Parathyroid adenoma (tissue), 2 donors: ENCODE results near the gene SHE.
A peak's percentile ranks its signal among the peaks of the same experiment; 100 is the strongest.
"Not testable (repeated sequence)": the region's sequence is repeated elsewhere in the genome, so short reads cannot be mapped to it uniquely, and the experiment has no call there.

ENCODE experiments used
- H2AFZ ChIP-seq: fragments of 300-600 bp; sonication (generic); one replicate; pipeline ENCODE4 v1.7.0; 2017; ENCODE audit warnings: antibody characterized with exemption, mild to moderate bottlenecking
- H3K27ac ChIP-seq: fragments of 300-600 bp; sonication (generic); one replicate; pipeline ENCODE4 v1.7.0; 2017
- H3K27me3 ChIP-seq: fragments of 300-600 bp; sonication (generic); one replicate; pipeline ENCODE4 v1.7.0; 2017; ENCODE audit warnings: low read length; ENCODE audit not compliant: control insufficient read depth, insufficient read depth
- H3K36me3 ChIP-seq: fragments of 300-600 bp; sonication (generic); one replicate; pipeline ENCODE4 v1.7.0; 2017; ENCODE audit warnings: low read length; ENCODE audit not compliant: control insufficient read depth, insufficient read depth
- H3K4me1 ChIP-seq: fragments of 300-600 bp; sonication (generic); one replicate; pipeline ENCODE4 v1.7.0; 2017; ENCODE audit warnings: control low read depth
- H3K4me2 ChIP-seq: fragments of 300-600 bp; sonication (generic); one replicate; pipeline ENCODE4 v1.7.0; 2017; ENCODE audit warnings: low read length
- H3K4me3 ChIP-seq: fragments of 300-600 bp; sonication (generic); one replicate; pipeline ENCODE4 v1.7.0; 2017; ENCODE audit warnings: low read depth, low read length
- H3K79me2 ChIP-seq: fragments of 300-600 bp; sonication (generic); one replicate; pipeline ENCODE4 v1.7.0; 2017; ENCODE audit warnings: control low read depth
- H3K9ac ChIP-seq: fragments of 300-600 bp; sonication (generic); one replicate; pipeline ENCODE4 v1.7.0; 2017; ENCODE audit warnings: mild to moderate bottlenecking
- H3K9me3 ChIP-seq: fragments of 300-600 bp; sonication (generic); one replicate; pipeline ENCODE4 v1.7.0; 2017; ENCODE audit warnings: low read length; ENCODE audit not compliant: control insufficient read depth
- TF ChIP-seq, protein P1 (sequence below): fragments of 300-600 bp; sonication (generic); IDR thresholded peaks from one replicate; pipeline ENCODE4 v1.7.0; 2017; ENCODE audit warnings: antibody characterized with exemption, mild to moderate bottlenecking
- donor health status: primary hyperparathyroidism.

Gene SHE

DNA sequence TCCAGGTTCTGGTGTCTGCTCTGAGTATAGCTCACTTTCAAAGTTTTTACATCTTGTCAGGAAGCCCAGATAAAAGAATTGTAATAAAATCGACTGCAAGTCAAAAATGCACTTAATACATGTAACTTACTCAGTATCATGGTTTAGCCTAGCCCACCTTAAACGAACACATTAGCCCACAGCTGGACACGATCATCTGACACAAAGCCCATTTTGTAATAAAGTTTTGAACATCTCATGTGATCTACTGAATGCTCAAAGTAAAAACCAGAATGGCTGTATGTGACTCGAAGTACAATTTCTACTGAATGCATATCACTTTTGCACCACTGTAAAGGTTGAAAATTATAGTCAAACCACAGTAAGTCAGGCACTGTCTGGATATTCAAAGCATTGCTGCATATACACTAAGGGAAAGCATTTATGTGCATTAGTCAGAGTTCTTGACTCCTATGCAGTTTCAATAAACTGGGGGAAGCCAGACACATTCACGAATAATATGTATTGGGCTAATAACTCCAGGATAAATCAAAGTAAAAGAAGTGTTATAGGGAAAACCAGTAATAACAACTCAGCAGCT lies 12.4 kb downstream of the SHE start:
- H3K4me3 ChIP-seq = no peak overlapping the region
- no peak overlapping the region for H3K4me2 ChIP-seq
- no peak overlapping the region for H2AFZ ChIP-seq
- H3K9me3 ChIP-seq = no peaks in the 10 kb centered on the region
- H3K9ac ChIP-seq = no peak overlapping the region
- H3K27me3 ChIP-seq = no peaks in the 10 kb centered on the region
- TF ChIP-seq, protein P1, sequence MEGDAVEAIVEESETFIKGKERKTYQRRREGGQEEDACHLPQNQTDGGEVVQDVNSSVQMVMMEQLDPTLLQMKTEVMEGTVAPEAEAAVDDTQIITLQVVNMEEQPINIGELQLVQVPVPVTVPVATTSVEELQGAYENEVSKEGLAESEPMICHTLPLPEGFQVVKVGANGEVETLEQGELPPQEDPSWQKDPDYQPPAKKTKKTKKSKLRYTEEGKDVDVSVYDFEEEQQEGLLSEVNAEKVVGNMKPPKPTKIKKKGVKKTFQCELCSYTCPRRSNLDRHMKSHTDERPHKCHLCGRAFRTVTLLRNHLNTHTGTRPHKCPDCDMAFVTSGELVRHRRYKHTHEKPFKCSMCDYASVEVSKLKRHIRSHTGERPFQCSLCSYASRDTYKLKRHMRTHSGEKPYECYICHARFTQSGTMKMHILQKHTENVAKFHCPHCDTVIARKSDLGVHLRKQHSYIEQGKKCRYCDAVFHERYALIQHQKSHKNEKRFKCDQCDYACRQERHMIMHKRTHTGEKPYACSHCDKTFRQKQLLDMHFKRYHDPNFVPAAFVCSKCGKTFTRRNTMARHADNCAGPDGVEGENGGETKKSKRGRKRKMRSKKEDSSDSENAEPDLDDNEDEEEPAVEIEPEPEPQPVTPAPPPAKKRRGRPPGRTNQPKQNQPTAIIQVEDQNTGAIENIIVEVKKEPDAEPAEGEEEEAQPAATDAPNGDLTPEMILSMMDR = no peak
- no peaks in the 10 kb centered on the region for H3K79me2 ChIP-seq
- no peaks in the 10 kb centered on the region for H3K36me3 ChIP-seq
- H3K4me1 ChIP-seq = no peaks in the 10 kb centered on the region
- no peak overlapping the region for H3K27ac ChIP-seq

DNA sequence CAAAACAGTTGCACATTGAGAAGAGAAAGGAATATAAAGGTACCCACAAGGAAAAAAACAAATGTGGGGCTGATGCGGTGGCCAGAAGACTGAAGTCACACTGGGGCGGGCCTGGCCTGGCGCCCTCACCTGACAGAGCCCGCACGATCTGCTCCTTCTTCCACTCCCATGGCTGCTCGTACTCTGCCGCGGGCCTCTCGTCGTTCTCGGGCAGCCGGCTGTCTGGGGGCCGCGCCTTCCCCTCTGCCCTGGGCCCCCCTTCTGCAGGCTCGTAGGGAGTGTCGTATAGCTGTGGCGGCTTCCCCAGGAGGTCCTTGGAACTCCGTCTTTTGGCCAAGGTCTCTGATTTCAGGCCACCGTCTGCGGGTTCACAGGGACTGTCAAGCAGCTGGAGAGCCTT lies 13.3 kb downstream of the SHE start:
- Histone ChIP-seq H3K4me2 (no peak overlapping the region), H3K9me3 (no peaks in the 10 kb centered on the region), H3K27me3 (no peaks in the 10 kb centered on the region), H3K79me2 (no peaks in the 10 kb centered on the region), H2AFZ (no peak overlapping the region), H3K9ac (no peak overlapping the region), H3K27ac (no peak overlapping the region), H3K4me1 (no peaks in the 10 kb centered on the region), H3K4me3 (no peak overlapping the region), H3K36me3 (no peaks in the 10 kb centered on the region)
- TF ChIP-seq, protein P1 = no peak

DNA sequence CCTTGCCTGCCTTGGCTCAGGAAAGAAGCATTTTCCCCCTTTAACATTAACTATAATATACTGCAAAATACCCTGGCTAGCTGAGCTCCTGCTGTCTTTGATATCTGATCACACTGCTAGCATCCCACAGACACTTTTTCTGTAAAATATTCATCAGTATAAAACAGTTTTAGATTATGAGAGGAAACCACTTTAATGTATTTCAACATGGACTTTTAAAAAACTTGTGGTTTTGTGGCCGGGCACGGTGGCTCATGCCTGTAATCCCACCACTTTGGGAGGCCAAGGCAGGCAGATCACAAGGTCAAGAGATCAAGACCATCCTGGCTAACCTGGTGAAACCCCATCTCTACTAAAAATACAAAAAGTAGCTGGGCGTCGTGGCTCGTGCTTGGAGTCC lies 15.5 kb downstream of the SHE start:
- not testable (repeated sequence) for H3K27ac ChIP-seq, H3K4me2 ChIP-seq, H3K4me1 ChIP-seq, H3K27me3 ChIP-seq, H3K4me3 ChIP-seq, H3K36me3 ChIP-seq, H3K9ac ChIP-seq, H3K9me3 ChIP-seq, H3K79me2 ChIP-seq, H2AFZ ChIP-seq

DNA sequence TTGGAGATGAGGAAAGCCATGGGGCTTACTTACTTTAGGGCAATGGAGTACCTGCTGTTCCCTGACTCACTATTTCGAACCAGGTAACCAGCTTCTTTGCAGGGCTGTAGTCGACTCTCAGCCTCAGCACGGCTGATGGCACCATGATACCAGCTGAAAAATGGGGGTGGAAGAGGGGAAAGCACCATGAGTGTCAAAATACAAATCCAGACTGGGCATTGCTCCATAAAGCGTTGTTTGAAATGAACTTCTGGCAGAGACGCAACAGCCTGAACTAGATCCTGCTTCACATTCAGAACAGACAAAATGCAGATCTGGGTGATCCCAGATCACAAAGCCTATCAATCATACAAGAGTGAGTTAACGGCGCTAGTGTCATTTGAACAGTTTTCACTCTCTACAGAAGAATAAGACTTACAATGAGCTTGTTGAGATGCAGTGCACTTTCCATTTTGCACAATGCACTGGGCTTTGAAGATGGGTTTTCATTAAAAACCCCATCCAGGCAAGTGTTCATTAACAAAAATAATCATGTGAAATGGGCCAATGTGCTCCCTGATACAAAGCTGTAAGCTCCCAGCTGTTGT lies 16.2 kb downstream of the SHE start:
- Histone ChIP-seq H3K9me3 (no peaks in the 10 kb centered on the region), H2AFZ (no peak overlapping the region), H3K4me1 (no peaks in the 10 kb centered on the region), H3K36me3 (no peaks in the 10 kb centered on the region), H3K4me3 (no peak overlapping the region), H3K27me3 (no peaks in the 10 kb centered on the region), H3K9ac (no peak overlapping the region), H3K4me2 (no peak overlapping the region), H3K79me2 (no peaks in the 10 kb centered on the region), H3K27ac (peak overlapping the region; percentile 15)
- TF ChIP-seq, protein P1 = no peak

- H3K4me3 ChIP-seq = no peak overlapping the region
- no peak overlapping the region for H3K9ac ChIP-seq
- peak overlapping the region; percentile 47 for H3K27ac ChIP-seq
- H2AFZ ChIP-seq = no peak overlapping the region
- H3K4me1 ChIP-seq = no peaks in the 10 kb centered on the region
- no peaks in the 10 kb centered on the region for H3K9me3 ChIP-seq
- no peaks in the 10 kb centered on the region for H3K79me2 ChIP-seq
- H3K4me2 ChIP-seq = no peak overlapping the region
- no peaks in the 10 kb centered on the region for H3K36me3 ChIP-seq
- TF ChIP-seq, protein P1 = no peak
- H3K27me3 ChIP-seq = no peaks in the 10 kb centered on the region
These were observed 17.1 kb downstream of the SHE start for GRCh38 chr1:154485106-154485505.
